ENCODE measurements around the gene SLC1A3.

DNA sequence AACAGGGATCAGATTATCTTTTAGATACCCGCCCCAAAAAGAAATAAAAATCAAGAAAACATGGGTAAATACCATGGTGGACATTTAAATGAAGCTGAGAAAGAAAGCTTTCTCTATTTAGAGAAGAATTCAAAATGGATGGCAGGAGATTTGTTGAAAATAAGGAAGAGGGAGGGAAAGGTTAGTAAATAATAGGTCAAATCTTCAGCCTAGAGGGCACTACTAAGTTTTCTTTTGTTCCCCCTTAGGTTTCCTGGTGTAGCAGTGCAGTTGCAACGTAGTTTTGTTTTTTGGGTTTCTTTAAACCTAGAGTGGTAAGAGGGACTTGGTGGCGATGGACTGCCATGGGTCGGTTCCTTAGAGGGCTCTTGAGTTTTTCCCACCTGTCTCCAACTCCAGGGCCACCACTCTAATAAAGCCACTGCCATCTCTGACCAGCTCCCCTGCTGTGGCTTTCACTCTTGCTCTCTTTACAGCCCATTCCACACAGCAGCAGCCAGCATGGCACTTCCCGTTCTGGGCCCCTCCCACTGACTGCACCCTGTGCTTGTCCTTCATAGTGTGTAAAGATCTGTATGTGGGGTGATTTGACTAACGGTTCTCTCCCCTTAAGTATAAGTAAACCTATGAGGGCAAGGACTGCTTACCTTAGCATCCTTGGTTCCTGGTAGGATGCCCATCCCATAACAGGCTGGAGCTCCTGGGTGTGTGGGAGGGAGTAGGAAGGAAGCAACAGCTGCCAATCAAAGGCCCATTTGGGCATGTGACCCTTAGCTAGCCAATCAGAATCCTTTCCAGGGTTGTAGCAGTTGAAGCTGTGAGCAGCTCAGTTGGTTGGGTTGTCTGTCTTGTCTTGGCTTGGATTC is 118.3 kb downstream of the SLC1A3 start:
- TF ChIP-seq, protein P1, sequence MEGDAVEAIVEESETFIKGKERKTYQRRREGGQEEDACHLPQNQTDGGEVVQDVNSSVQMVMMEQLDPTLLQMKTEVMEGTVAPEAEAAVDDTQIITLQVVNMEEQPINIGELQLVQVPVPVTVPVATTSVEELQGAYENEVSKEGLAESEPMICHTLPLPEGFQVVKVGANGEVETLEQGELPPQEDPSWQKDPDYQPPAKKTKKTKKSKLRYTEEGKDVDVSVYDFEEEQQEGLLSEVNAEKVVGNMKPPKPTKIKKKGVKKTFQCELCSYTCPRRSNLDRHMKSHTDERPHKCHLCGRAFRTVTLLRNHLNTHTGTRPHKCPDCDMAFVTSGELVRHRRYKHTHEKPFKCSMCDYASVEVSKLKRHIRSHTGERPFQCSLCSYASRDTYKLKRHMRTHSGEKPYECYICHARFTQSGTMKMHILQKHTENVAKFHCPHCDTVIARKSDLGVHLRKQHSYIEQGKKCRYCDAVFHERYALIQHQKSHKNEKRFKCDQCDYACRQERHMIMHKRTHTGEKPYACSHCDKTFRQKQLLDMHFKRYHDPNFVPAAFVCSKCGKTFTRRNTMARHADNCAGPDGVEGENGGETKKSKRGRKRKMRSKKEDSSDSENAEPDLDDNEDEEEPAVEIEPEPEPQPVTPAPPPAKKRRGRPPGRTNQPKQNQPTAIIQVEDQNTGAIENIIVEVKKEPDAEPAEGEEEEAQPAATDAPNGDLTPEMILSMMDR (conservative IDR thresholded peaks at IDR 0.05; ENCODE audit: low read depth, low read length): no peak
- TF ChIP-seq POLR2A (IDR thresholded peaks at IDR 0.05; ENCODE audit: low read depth, low read length) (no peak), CHD1 (IDR thresholded peaks at IDR 0.05; ENCODE audit: low read depth, low read length) (no peak), RAD21 (IDR thresholded peaks at IDR 0.05; ENCODE audit: low read length) (no peak), CEBPB (IDR thresholded peaks at IDR 0.05; ENCODE audit: low read depth, low read length) (no peak), SMC3 (IDR thresholded peaks at IDR 0.05; ENCODE audit: low read depth, low read length) (no peak)
